ENCODE measurements around the gene CWC22.
"Not testable (repeated sequence)": the region's sequence is repeated elsewhere in the genome, so short reads cannot be mapped to it uniquely, and the experiment has no call there.

The CWC22 gene

GRCh38 chr2:180003073-180003472 lies 4.0 kb downstream of the CWC22 start:
- no peak for DNase-seq

DNA sequence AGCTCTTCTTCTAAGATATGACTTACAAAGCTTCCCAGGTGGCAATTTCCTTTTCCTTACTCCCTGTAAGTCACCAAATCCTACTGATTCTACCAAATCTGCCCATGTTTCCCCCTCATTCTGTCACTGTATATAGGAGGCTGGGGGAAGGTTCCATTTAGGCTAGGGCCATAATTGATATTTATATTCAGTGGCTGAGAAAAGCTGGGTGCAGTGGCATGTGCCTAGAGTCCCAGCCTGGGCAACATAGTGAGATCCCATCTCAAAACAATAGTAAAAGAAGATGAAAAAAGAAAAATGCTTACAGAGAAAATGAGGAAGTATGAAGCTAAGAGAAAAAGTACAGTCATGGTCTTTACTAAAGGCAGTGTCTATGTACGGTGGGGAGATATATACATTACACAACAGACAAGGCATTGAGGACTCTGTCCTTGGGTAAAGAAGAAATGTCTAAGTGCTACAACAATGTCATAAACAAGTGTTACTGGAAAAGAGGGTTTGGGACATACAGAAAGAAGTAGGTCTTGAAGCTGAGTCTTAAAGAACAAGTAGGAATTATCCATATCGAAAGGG lies 4.8 kb downstream of the CWC22 start:
- DNase-seq, result peak; percentile 70

DNA sequence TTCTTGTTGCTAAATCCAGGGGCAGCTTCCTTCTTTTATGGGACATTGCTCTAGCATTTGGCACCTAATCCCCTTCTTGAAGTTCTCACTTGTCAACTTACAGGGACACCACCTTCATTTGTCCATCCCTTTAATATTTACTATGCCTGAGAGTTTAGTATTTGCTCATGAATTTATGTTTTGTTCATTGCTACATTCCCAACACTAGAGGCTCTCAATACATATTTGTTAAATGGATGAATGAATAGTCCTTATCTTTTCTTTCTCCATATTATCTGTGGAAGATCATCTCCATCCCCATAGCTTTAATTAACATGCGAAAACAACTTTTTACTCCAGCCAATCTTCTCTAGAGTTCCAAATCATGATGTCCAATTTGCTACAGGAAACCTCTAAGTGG lies 5.4 kb downstream of the CWC22 start:
- peak; percentile 32 for DNase-seq

DNA sequence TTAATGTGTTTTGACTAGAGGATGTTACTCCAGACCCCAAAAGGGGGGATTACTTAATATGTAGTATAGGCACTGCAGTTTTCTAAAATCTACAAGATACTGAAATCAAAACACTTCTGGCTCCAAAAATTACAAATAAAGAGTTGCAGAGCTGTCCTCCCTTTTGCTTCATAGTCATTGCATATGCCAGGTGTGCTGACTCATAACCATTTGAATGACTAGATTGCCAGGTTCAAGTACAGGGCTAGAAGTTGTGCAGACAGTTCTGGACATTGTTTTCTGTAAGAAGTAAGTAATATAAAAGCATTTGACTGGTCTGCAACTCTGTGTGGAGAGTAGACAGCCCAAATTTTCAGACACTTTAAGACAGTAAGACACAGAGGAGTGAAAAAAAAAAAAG lies 6.7 kb downstream of the CWC22 start:
- DNase-seq, result no peak

- DNase-seq, result no peak
These were observed 8.1 kb downstream of the CWC22 start for GRCh38 chr2:179999000-179999399.

GRCh38 chr2:179995741-179996515 lies 11.2 kb downstream of the CWC22 start:
- DNase-seq, result no peak

DNA sequence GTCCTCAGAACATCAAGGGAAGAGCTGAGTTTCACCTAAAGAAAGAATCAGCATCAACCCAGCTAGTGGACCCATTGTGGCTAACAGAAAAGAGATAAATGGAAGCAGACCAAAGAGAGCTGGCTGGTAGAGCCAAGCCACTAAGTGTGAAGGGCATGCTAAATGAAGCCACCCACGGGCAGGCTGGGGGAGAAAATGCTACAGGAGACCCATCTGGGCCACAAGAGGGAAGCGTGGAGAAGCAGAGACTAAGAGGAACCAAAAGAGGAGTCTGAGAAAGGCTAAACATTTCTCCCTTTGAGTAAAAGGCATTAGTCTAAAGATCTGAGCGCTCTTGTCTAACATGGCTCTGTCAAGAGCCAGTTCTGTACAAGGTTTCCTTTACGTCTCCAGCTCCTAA lies 15.8 kb downstream of the CWC22 start:
- DNase-seq, result peak; percentile 61

DNA sequence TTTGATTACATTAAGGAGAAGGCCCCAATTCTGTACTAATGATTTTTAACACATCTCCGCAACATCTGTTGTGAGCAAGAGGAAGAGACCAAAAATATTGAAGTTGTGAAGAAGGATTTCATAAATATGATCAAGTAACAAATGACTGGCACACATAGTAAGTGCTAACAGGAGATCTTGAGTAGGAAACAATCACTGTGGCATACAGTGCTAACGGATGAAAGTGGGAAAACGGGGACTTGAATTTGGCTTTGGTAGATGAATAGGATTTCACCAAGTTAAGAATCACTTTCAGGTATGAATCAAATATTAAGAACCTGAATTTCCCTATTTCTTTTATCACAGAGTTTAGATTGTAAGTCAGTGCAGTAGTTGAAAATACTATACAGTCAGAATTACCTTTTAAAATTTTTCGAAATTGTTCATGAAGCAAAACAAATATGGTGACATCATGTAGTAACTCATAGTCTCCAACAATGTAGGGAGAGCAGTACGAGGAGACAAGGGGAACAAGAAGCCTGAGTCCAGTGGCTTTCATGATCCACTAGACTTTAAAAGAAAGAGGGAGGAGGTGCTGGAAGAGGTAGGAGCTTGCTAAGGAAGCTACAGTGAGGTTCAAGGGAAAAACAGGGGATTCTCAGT lies 16.3 kb downstream of the CWC22 start:
- DNase-seq, result no peak

DNA sequence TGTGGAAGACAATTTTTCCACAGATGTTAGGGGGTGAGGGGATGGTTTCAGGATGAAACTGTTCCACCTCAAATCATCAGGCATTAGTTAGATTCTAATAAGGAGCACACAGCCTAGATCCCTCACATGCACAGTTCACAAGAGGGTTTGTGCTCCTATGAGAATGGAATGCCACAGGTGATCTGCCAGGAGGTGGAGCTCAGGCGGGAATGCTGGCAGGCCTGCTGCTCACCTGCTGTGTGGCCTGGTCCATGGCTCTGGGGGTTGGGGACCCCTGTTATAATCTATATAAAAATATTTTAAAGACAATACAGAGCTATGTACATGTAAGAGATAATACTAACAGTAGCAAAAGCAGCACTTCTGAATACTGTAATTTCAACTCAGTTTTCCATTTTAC lies 19.2 kb downstream of the CWC22 start:
- DNase-seq, result no peak

- DNase-seq, result no peak
These were observed 21.8 kb downstream of the CWC22 start for GRCh38 chr2:179985163-179985820.

- DNase-seq, result no peak
These were observed 23.7 kb downstream of the CWC22 start for GRCh38 chr2:179983250-179983932.

DNA sequence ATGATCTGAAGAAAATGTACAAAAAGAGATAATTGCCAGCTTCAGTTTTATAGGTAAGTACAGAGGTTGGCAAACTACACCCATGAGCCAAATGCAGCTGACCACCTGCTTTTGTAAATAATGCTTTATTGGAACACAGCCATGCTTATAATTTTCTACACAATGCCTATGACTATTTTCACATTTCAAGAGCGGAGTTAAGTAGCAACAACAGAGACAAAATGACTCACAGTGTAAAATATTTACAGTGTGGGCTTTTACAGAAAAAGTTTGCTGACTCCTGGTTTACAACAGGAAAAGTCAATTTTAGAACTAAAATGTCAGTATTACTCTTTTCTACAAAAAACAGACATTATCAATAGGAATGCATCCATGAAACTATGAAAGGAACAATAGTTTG lies 26.0 kb downstream of the CWC22 start:
- no peak for DNase-seq

DNA sequence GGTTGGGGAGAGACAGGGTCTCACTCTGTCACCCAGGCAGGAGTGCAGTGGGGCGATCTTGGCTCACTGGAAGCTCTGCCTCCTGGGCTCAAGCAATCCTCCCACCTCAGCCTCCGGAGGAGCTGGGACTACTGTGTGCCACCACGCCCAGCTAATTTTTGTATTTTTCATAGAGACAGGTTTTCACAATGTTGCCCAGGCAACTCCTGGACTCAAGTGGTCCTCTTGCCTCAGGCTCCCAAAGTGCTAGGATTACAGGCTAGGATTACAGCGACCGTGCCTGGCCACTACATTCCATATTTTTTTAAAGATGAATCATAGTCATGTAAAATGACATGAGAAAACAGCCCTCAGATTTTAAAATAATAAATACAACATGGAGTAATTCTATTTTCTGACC lies 32.3 kb downstream of the CWC22 start:
- no peak for DNase-seq

DNA sequence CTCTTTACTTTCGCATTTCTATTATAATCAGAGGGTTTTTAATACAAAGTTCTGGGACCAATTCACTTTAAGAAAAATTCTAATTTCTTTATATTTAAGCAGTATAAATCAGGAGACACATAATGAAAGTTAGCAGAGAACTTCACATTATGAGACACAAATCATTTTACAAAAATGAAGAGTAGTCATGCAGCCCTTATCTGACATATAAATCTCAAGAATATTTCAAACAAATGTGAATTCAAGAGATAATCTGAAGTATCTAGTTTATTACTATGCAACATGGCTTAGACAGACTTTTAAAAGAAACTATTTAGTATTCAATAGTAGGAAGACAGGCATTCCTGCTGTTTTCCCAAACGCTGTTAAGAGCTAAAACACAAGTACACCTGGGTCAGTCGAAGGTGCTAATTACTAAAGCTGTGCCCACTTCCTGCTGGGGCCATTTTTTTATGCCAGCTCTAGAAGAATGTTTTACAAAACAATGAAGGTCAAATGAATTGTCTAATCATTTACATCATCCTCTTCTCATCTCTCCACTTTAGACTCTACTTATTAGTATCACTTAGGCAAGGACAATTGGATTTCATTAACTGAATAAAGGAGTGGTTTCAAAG lies 40.2 kb downstream of the CWC22 start:
- no peak for DNase-seq

DNA sequence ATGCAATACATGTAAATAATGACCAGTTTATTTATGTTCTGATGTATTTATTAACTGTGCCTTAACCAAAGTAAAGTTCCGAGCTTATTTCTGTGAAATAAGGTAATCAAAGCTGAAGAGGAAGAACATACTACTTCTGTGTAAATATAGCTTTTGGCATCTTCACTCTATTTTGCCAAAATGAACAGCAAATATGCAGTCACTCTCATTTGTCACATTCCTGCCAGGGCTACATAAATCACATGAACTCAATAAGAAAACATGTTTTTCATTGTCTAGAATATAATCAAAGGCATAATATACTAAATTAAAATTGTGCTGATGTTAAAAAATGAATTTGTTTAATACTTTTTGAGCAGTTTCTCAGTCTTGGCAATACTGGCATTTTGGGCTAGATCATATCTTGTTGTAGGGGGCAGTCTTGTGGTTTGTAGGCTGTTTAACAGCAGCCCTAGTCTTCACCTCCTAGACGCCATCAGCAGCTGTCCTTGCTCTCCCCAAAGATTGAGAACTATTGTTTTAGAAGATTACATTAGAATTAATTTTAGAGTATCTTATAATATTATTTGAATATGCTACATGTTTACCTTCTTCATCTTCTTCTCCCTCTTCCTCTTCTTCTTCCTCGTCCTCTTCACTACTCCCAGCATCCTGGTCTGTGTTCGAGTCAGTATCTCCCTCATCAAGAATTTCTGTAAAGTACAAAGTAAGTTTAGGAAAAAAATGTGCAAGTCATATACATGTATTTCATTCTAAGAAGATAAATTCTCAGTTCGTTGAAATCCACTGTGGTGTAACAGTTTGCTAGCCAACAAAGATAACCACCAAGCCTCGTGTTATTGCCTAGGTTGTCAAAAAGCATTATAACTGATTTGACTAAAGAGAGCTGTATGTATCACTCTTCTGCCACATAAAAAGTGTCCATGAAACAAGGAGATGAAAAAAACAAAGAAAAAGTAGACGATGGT lies 41.5 kb downstream of the CWC22 start:
- no peak for DNase-seq

DNA sequence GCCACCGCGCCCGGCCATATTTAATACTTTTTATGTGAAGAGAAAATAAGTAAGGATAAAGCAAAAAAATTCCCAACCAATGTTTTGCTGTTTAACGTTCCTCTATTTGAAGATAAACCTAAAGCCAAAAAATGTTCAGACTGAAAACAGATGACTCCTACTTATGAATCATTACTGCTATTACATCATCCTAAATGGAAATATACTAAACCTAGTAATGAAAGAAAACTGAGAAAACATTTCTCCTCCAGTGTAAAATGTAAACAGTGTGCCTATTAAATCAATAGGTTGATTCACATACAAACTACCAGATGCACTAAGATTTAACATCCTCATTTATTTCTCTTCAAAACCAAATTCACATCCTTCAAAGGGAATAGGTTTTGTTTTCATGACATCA lies 43.5 kb downstream of the CWC22 start:
- DNase-seq, result peak; percentile 20

- DNase-seq, result not testable (repeated sequence)
These were observed 48.8 kb downstream of the CWC22 start for GRCh38 chr2:179958251-179958650.

- DNase-seq, result no peak
These were observed 53.1 kb downstream of the CWC22 start for GRCh38 chr2:179954026-179954425.

GRCh38 chr2:179953359-179953758 lies 53.7 kb downstream of the CWC22 start:
- no peak for DNase-seq

- peak; percentile 30 for DNase-seq
These were observed 54.4 kb downstream of the CWC22 start for GRCh38 chr2:179952658-179953057.

DNA sequence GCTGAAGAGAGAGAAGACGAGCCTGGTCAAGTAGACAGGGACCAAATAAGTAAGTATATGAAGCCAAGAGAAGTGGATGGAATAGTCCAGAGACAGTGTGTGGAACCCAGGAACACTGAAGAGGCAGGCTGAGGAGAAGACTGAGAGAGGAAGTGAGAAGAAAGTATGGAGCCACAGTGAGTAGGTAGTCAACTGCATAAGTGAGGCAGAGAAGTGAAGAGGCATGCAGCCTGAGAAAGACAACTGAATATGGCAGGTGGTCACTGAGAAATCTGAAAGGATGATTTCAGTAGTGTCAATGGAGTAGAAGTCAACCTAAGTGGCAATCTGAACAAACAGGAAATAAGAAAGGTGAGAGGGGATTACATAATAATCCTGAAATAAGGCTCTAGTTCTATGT lies 55.4 kb downstream of the CWC22 start:
- peak; percentile 9 for DNase-seq

DNA sequence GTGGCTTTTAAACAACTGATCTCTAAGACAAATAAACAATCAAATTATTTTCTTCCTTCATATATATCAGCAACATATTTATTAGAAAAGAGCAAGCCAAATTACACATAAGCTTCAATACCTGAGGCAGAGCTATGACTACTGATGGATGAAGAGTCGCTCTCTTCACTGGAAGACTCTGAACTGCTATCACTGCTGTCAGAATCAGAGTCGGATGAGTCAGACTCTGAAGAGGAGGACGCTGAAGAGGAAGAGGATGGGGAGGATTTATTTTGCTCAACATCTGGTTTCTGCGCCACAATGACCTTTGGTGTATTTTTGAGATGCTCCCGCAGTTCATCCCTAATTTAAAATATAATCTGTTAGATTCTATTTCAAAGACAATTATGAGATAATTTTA lies 56.7 kb downstream of the CWC22 start:
- peak; percentile 23 for DNase-seq
